DOHH2 (cell line): ENCODE data around the gene TMEM239.

Experiments
- EZH2phosphoT487 ChIP-seq: fragments of 200-600 bp; sonication (generic); IDR thresholded peaks from 2 replicates; pipeline ENCODE4 v1.6.1; 2017; ENCODE audit warnings: borderline replicate concordance, mild to moderate bottlenecking, antibody characterized with exemption, low read length, moderate library complexity, mixed read lengths
- TF ChIP-seq, protein P1 (sequence below): fragments of 200-600 bp; sonication (generic); IDR thresholded peaks from one replicate; pipeline ENCODE4 v1.5.1; 2014; ENCODE audit warnings: antibody characterized with exemption, mild to moderate bottlenecking, low read depth, low read length; ENCODE audit not compliant: poor library complexity, severe bottlenecking

DNA sequence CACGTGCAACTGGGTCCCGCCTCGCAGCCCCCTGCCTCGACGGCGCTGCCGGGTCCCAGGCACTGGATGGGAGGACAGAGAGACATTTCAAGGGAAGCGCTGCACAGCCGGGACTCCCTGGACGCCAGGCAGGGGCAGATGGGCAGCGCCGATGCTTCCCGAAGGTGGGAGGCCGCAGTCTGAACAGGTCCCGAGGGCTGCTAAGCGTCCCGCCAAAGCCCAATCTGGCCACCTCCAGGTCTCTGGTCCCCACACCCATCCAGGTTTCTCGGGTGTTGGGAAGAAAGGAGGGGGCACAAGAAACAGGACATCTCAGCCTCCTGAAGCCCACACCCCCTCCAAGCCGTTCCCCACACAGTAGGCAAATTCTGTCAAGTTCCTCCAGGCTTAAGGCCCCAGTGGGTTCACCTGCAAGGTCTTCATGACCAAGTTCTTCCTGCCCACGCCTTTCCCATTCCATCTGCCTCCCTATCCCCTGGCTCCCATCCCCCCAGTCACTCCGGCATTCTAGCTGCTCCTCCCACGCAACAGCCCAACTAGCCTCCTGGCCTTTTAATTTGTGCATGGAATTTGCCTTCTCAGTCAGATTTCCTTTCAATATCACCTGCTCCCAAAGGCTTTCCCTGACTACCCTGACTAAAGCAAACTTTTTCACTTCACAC lies 10.3 kb upstream of the TMEM239 start:
- TF ChIP-seq, protein P1, sequence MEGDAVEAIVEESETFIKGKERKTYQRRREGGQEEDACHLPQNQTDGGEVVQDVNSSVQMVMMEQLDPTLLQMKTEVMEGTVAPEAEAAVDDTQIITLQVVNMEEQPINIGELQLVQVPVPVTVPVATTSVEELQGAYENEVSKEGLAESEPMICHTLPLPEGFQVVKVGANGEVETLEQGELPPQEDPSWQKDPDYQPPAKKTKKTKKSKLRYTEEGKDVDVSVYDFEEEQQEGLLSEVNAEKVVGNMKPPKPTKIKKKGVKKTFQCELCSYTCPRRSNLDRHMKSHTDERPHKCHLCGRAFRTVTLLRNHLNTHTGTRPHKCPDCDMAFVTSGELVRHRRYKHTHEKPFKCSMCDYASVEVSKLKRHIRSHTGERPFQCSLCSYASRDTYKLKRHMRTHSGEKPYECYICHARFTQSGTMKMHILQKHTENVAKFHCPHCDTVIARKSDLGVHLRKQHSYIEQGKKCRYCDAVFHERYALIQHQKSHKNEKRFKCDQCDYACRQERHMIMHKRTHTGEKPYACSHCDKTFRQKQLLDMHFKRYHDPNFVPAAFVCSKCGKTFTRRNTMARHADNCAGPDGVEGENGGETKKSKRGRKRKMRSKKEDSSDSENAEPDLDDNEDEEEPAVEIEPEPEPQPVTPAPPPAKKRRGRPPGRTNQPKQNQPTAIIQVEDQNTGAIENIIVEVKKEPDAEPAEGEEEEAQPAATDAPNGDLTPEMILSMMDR = no peak
- no peak for TF ChIP-seq EZH2phosphoT487
